Islet precursor cell (in vitro differentiated cells): ENCODE data around the gene PLEKHG2.

Experiments
- DNase-seq: peaks from one replicate; pipeline ENCODE4 v3.0.0-alpha.2; 2018

PLEKHG2 gene

DNA sequence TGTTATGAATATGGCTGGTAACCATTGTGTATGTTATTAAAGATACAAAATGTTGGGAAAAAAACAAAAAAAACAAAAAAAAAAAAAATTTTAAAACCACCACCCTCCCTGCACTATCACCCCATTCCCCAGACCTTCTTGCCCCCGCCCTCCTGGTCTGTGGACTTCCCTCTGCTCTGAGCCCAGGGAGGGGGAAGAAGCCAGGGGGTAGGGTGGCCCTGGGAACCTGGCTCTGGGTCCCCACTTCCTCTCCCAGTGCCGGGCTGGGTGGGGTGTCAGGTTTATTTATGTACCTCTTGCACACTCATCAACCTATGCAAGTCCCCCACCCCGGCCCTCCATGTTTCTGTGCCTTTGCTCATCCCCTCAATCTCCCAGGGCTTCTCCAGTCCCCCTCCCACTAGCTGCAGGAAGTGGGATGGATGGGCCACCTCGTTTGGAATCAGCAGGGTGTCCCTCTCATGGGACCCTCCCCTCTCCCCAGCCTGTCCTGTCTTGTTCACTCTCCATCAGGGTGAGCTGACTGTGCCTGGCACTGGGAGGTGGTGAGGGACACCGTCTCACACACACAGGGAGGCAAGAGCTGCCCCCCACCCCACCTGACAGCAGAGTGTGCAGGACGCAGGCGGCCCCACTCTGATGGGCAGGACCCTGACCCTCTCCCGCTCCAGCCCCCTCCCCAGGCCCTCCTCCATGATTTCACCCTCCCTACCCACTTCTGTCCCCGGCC lies 27.5 kb upstream of the PLEKHG2 start:
- no peak for DNase-seq

- DNase-seq = no peak
Observed at GRCh38 chr19:39385629-39386411, 26.6 kb upstream of the PLEKHG2 start.

- DNase-seq = no peak
Observed at GRCh38 chr19:39386557-39386956, 25.9 kb upstream of the PLEKHG2 start.

GRCh38 chr19:39388657-39389056 lies 23.8 kb upstream of the PLEKHG2 start:
- no peak for DNase-seq

DNA sequence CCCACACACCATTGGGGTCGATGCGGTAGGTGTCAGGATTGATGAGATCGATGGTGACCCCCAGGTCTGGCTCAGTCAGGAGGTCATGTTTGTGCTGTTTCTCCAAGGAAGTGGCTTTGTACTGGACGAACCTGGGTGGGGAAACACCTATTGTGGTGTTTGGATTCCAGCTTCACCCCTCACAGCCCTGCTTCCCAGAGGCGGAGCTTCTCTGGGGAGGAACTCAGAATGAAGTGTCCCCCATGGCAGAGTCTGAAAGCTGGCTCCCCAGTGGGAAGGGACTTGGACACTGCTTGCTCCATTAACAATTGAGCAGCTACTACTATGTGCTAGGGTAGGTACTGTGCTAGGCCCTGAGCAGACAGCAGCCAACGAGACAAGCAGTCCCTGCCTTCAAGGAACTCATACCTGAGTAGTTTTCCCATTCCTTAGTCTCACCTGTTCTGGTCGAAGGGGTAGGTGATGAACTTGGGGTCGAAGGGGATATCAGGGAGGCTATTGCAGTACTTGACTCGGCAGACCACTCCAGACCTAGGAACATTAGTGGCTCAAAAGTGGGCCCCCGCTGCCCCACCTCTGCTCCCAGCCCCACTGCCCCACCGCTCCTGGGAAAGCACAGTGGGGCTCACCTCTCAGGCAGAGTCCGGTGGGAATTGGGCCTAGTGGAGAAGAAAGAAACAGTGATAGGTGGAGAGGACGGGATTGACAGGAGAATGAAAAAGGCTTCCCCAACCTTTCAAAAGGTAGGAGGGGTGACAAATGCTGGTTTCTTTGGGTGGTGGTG lies 22.6 kb upstream of the PLEKHG2 start:
- DNase-seq = no peak

- DNase-seq = no peak
Observed at GRCh38 chr19:39390451-39390750, 22.1 kb upstream of the PLEKHG2 start.

- DNase-seq = peak; percentile 99
Observed at GRCh38 chr19:39390751-39391437, 21.6 kb upstream of the PLEKHG2 start, which contains the start of the genes MED29 and PAF1. TSS of gene MED29 (plus strand) at chr19:39391378. CDS start at chr19:39391423, 45 bp downstream. TSS of gene PAF1 (minus strand) at chr19:39391106. CDS start at chr19:39390864, 242 bp downstream.

GRCh38 chr19:39397360-39398296 lies 14.8 kb upstream of the PLEKHG2 start:
- DNase-seq = peak; percentile 93

DNA sequence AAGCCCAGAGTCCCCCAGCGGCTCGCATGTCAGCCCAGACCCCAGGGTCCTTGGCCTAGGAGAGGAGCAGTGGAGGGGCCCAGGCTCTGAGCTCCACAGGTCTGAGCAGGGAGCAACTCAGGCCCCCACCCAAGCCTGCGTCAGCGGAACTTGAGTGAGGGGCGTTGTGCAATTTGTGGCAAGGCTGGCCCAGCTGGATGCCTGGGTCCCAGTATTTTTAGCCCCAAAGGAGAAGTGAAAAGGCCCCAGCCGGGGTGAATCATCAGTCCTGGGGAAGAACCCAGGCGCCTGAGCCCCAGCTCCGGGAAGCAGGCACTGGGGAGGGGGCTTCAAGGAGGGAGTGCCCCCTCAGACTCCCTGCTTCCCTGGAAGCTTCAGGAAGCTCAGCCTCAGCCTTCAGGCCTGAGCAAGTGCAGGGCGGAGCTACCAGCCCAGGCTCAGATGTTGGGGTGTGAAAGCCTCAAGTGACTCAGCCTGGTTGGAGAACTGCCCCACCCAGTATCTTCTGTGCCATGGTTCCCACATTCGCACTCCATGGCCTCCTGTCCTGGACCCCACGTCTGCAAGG lies 14.1 kb upstream of the PLEKHG2 start:
- DNase-seq = no peak

DNA sequence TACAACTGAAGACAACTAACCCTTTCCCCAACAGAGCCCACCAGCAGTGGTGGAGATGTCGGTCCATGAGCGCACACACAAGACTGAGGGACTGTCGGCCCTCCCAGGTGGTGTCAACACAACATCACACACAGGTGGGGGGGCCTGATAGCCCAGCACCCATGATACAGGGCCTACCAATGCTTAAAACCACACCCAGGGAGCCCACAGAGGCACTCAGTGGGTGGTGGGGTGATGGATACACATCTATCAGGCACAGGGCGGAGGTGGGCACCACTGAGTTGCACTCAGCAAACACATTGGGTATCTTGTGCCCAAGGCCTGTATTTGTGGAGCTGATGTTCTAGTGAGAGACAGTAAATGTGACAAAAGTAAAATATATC lies 12.8 kb upstream of the PLEKHG2 start:
- DNase-seq = no peak

- DNase-seq = no peak
Observed at GRCh38 chr19:39400061-39400460, 12.4 kb upstream of the PLEKHG2 start.

- DNase-seq = no peak
Observed at GRCh38 chr19:39401070-39401548, 11.4 kb upstream of the PLEKHG2 start.

GRCh38 chr19:39401549-39402345 lies 10.7 kb upstream of the PLEKHG2 start:
- DNase-seq = peak; percentile 84

DNA sequence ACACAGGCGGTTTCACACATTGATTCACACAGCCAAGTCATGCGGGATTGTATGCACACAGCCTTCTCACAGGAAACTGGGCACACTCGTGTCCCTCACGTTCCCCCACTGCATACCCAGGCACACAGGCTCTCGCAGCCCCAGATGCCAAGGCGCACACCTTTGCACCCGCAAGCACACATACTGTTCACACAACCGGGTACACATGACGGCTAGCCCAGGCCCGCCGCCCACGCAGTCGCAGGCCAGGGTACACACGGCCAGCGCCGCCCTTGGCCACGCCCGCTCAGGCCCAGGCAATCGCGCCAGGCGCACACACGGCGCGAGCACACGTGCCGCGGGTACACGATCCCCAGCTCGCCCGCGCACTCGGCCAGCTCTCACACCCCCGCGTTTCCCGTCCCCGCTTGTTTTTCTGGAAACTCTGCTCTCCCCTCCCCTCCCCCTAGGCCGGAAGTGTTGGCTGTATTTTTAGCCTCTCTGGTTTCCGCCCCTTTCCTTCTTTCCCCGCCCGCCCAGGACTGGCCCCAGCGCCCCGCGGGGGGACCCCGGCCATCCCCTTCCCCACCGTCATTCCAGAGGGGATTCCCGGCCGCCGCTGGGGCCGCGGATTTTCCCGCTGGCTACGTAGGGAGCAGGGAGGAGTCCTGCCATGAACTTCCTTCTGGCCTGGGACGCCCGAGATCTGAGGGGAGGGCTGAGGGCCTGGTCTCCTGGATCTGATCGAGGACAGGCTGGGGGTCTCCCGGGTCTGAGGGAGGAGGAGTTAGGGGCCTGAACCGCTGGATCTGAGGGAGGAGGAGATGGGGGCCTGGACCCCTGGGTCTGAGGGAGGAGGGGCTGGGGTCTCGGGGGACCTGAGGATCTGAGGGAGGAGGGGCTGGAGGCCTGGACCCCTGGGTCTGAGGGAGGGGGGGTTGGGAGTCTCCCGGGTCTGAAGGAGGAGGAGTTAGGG lies 9.8 kb upstream of the PLEKHG2 start:
- peak; percentile 92 for DNase-seq

- DNase-seq = peak; percentile 96
Observed at GRCh38 chr19:39403331-39404312, 8.8 kb upstream of the PLEKHG2 start.

GRCh38 chr19:39405261-39405957 lies 7.1 kb upstream of the PLEKHG2 start:
- DNase-seq = no peak

- DNase-seq = no peak
Observed at GRCh38 chr19:39405958-39406655, 6.4 kb upstream of the PLEKHG2 start.
